Liver (tissue), 9 donors: ENCODE results near the gene HSH2D. TPM values are rescaled to one million over a fixed set of nuclear protein-coding genes. Genes with fewer than 3 reads are reported as not detected.

Experiments used
- DNase-seq: peaks from one replicate; pipeline ENCODE4 v3.0.0-alpha.2; 2017; ENCODE audit warnings: low spot score
- H3K27ac ChIP-seq, 2 donors: one replicate each; pipeline ENCODE4 v1.7.0; 2013; ENCODE audit warnings: inconsistent platforms in 2 of 2, low read length in 2 of 2, control low read depth in 1 of 2, low read depth in 1 of 2, mild to moderate bottlenecking in 1 of 2
- H3K27me3 ChIP-seq, 4 donors: one replicate each; pipeline versions ENCODE4 v1.6.1 to v1.7.0; 2013; ENCODE audit warnings: low read length in 3 of 4, inconsistent platforms in 1 of 4, mild to moderate bottlenecking in 1 of 4, moderate library complexity in 1 of 4; ENCODE audit not compliant: control insufficient read depth in 4 of 4, insufficient read depth in 4 of 4
- H3K36me3 ChIP-seq, 4 donors: one replicate each; pipeline versions ENCODE4 v1.6.1 to v1.7.0; 2013; ENCODE audit warnings: low read length in 3 of 4, mild to moderate bottlenecking in 3 of 4, low read depth in 1 of 4, moderate library complexity in 1 of 4; ENCODE audit not compliant: control insufficient read depth in 4 of 4, insufficient read depth in 3 of 4
- H3K4me1 ChIP-seq, 4 donors: one replicate each; pipeline versions ENCODE4 v1.6.1 to v1.7.0; 2013; ENCODE audit warnings: low read length in 3 of 4, mild to moderate bottlenecking in 3 of 4, moderate library complexity in 1 of 4; ENCODE audit not compliant: control insufficient read depth in 4 of 4, insufficient read depth in 4 of 4
- H3K4me3 ChIP-seq, 3 donors: one replicate each; pipeline versions ENCODE4 v1.6.1 to v1.7.0; 2013; ENCODE audit warnings: low read length in 3 of 3, control low read depth in 1 of 3, low read depth in 1 of 3, mild to moderate bottlenecking in 1 of 3
- H3K9ac ChIP-seq, 2 donors: one replicate each; pipeline ENCODE4 v1.7.0; 2013; ENCODE audit warnings: low read length in 2 of 2, mild to moderate bottlenecking in 2 of 2, moderate library complexity in 2 of 2, control low read depth in 1 of 2, low read depth in 1 of 2
- H3K9me3 ChIP-seq, 4 donors: one replicate each; pipeline versions ENCODE4 v1.6.1 to v1.7.0; 2013; ENCODE audit warnings: low read length in 3 of 4; ENCODE audit not compliant: control insufficient read depth in 4 of 4
- GABPA ChIP-seq, 2 donors: IDR thresholded peaks in 1 of 2; conservative IDR thresholded peaks in 1 of 2; 2 replicates each; pipeline ENCODE4 v1.6.1; 2016; ENCODE audit warnings: antibody characterized with exemption in 2 of 2, mild to moderate bottlenecking in 1 of 2, moderate library complexity in 1 of 2
- HNF4A ChIP-seq, 2 donors: conservative IDR thresholded peaks; 2 replicates each; pipeline ENCODE4 v1.6.1; 2016; ENCODE audit warnings: antibody characterized with exemption in 2 of 2, mild to moderate bottlenecking in 2 of 2
- JUND ChIP-seq, 2 donors: IDR thresholded peaks; 2 replicates each; pipeline ENCODE4 v1.6.1; 2016; ENCODE audit warnings: antibody characterized with exemption in 2 of 2
- NR2F2 ChIP-seq: IDR thresholded peaks from 2 replicates; pipeline ENCODE4 v1.6.1; 2016; ENCODE audit warnings: antibody characterized with exemption
- RAD21 ChIP-seq, 2 donors: IDR thresholded peaks; 2 replicates each; pipeline ENCODE4 v1.6.1; 2016; ENCODE audit warnings: antibody characterized with exemption in 2 of 2, mild to moderate bottlenecking in 2 of 2
- RXRA ChIP-seq, 2 donors: IDR thresholded peaks; 2 replicates each; pipeline ENCODE4 v1.6.1; 2017 to 2018; ENCODE audit warnings: antibody characterized with exemption in 2 of 2, mild to moderate bottlenecking in 1 of 2
- SP1 ChIP-seq: IDR thresholded peaks from 2 replicates; pipeline ENCODE4 v1.6.1; 2018; ENCODE audit warnings: antibody characterized with exemption, mild to moderate bottlenecking
- TAF1 ChIP-seq: conservative IDR thresholded peaks from 2 replicates; pipeline ENCODE4 v1.6.1; 2016; ENCODE audit warnings: antibody characterized with exemption, mild to moderate bottlenecking
- WGBS: extraction: QIAGEN DNeasy Blood & Tissue Kit; methylation state at CpG from one replicate; pipeline ENCODE4 v1.1.7; 2013; 5-methylcytosine and 5-hydroxymethylcytosine counted together
- polyA plus RNA-seq, 2 donors: library from polyadenylated mRNA; stranded (reverse) in 1 of 2; unstranded in 1 of 2; fragments of 200-250 nt in 1 of 2; fragments of >200 nt in 1 of 2; fragmentation: Nextera tagmentation in 1 of 2; extraction: Ambion mirVana in 1 of 2; gene quantifications; one replicate each; pipeline versions ENCODE4 v1.2.1 to v1.2.3, GENCODE V29; 2013 to 2015
- total RNA-seq, 2 donors: library from RNA; depleted of rRNA; stranded (reverse); fragments of >200 nt; gene quantifications; one replicate each; pipeline ENCODE4 v1.2.3, GENCODE V29; 2014
- TF ChIP-seq, protein P1 (sequence below): IDR thresholded peaks from 2 replicates; pipeline ENCODE4 v1.6.1; 2016; ENCODE audit warnings: antibody characterized with exemption
- TF ChIP-seq, protein P2 (sequence below): IDR thresholded peaks from 2 replicates; pipeline ENCODE4 v1.6.1; 2016; ENCODE audit warnings: antibody characterized with exemption
- TF ChIP-seq, protein P3 (sequence below): fragments of 150-350 bp; IDR thresholded peaks from 2 replicates; pipeline ENCODE4 v1.5.1; 2017; ENCODE audit warnings: improper control_type of control experiment, low read depth, low read length; ENCODE audit not compliant: missing input control
- donor health status: healthy.
- donor health status: healthy.
- donor health status: healthy.
- donor health status: healthy.
- donor health status: healthy.

HSH2D gene
- total and polyA plus RNA-seq, 4 donors: 0.33 to 2.9 (median 1.2) TPM

DNA sequence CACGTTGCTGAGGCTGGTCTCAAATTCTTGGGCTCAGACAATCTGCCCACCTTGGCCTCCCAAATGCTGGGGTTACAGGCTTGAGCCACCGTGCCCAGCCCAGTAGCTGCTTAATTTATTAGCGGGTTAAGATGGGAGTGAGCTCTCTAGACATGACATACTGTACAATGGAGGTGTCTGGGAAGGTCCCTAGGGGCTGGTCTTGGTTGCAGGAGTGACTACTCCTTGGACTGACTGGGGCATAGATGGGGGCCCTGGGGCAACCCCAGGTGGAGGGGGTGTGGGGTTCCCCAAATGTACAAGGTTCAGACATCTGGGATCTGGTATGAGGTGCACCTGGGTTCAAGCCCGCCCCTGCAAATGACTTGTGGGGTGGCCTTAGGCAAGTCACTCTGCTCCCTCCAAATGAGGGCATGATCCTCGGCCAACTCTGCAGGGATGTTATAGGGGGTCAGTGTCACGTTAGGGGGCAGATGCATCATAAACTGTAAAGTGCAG lies 17.0 kb downstream of the HSH2D start:
- TF ChIP-seq RAD21 (IDR thresholded peaks at IDR 0.05) (no peak), JUND (IDR thresholded peaks at IDR 0.05) (no peak), HNF4A (conservative IDR thresholded peaks at IDR 0.05) (no peak)
- TF ChIP-seq, protein P1, sequence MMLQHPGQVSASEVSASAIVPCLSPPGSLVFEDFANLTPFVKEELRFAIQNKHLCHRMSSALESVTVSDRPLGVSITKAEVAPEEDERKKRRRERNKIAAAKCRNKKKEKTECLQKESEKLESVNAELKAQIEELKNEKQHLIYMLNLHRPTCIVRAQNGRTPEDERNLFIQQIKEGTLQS: no peak
- WGBS: 85% methylated on average over 6 of the region's 6 CpGs
- Histone ChIP-seq H3K9ac (no peak overlapping the region), H3K4me3 (no peak overlapping the region), H3K27ac (no peak overlapping the region), H3K36me3 (no peaks in the 10 kb centered on the region), H3K9me3 (no peaks in the 10 kb centered on the region), H3K4me1 (peaks cover 2 to 9% (median 6%) of the 10 kb centered on the region in 4 donors), H3K27me3 (no peaks in the 10 kb centered on the region)
- DNase-seq: no peak

DNA sequence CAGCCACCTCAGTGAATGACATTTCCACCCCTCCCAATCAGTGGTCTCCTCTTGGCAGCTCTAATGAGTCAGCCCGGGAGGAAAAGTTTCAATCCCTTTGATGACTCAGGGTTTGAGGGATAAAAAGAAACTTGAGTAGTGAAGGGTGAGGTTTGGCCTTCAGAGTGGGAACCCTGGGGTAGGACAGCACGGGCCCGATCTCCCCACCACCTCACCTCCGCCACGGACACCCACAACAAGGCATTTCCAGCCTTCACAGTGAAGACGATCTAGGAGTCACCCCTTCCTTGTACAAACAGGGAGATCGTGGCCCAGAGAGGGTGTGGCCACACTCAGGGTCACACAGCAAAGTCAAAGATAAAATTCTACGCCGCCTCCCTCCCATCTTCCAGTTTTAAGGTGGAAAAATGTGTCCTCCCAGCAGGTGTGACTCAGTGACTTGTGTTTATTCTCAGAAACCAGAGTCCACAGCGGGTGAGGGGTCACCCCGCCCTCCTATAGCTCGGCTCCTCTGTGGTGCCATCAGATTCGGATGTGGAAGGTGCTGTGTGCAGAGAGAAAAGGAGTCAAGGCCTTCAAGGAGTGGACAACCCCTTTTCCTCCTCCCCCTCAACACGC lies 17.6 kb downstream of the HSH2D start:
- TF ChIP-seq RXRA (IDR thresholded peaks at IDR 0.05) (no peak), GABPA (IDR thresholded peaks at IDR 0.05 in 1 of 2, conservative IDR thresholded peaks at IDR 0.05 in 1 of 2) (no peak), TAF1 (no peak), NR2F2 (no peak)
- TF ChIP-seq, protein P2, sequence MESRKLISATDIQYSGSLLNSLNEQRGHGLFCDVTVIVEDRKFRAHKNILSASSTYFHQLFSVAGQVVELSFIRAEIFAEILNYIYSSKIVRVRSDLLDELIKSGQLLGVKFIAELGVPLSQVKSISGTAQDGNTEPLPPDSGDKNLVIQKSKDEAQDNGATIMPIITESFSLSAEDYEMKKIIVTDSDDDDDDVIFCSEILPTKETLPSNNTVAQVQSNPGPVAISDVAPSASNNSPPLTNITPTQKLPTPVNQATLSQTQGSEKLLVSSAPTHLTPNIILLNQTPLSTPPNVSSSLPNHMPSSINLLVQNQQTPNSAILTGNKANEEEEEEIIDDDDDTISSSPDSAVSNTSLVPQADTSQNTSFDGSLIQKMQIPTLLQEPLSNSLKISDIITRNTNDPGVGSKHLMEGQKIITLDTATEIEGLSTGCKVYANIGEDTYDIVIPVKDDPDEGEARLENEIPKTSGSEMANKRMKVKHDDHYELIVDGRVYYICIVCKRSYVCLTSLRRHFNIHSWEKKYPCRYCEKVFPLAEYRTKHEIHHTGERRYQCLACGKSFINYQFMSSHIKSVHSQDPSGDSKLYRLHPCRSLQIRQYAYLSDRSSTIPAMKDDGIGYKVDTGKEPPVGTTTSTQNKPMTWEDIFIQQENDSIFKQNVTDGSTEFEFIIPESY: no peak
- TF ChIP-seq, protein P3, sequence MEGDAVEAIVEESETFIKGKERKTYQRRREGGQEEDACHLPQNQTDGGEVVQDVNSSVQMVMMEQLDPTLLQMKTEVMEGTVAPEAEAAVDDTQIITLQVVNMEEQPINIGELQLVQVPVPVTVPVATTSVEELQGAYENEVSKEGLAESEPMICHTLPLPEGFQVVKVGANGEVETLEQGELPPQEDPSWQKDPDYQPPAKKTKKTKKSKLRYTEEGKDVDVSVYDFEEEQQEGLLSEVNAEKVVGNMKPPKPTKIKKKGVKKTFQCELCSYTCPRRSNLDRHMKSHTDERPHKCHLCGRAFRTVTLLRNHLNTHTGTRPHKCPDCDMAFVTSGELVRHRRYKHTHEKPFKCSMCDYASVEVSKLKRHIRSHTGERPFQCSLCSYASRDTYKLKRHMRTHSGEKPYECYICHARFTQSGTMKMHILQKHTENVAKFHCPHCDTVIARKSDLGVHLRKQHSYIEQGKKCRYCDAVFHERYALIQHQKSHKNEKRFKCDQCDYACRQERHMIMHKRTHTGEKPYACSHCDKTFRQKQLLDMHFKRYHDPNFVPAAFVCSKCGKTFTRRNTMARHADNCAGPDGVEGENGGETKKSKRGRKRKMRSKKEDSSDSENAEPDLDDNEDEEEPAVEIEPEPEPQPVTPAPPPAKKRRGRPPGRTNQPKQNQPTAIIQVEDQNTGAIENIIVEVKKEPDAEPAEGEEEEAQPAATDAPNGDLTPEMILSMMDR: no peak
- H3K9ac ChIP-seq: no peak overlapping the region
- H3K4me1 ChIP-seq: peaks cover 2 to 9% (median 6%) of the 10 kb centered on the region in 4 donors
- H3K4me3 ChIP-seq: no peak overlapping the region
- no peak for DNase-seq
- 80% methylated on average over 14 of the region's 14 CpGs for WGBS
- no peaks in the 10 kb centered on the region for H3K27me3 ChIP-seq
- no peaks in the 10 kb centered on the region for H3K36me3 ChIP-seq
- no peaks in the 10 kb centered on the region for H3K9me3 ChIP-seq
- no peak overlapping the region for H3K27ac ChIP-seq

DNA sequence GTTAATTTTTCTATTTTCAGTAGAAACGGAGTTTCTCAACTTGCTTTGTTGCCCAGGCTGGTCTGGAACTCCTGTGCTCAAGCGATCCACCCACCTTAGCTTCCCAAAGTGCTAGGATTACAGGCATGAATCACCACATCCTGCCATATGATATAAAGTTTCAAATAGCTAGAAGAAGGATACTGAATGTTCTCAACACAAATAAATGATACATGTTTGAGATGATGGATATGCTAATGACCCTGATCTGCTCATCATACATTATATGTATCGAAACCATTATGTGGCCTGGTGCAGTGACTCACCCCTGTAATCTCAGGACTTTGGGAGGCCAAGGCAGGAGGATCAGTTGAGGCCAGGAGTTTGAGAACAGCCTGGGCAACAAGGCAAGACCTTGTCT lies 18.4 kb downstream of the HSH2D start:
- DNase-seq: no peak
- Histone ChIP-seq H3K9me3 (no peaks in the 10 kb centered on the region), H3K27ac (no peak overlapping the region), H3K27me3 (no peaks in the 10 kb centered on the region), H3K9ac (no peak overlapping the region), H3K36me3 (no peaks in the 10 kb centered on the region), H3K4me1 (peaks cover 2 to 9% (median 6%) of the 10 kb centered on the region in 4 donors), H3K4me3 (no peak overlapping the region)
- 90% methylated on average over 3 of the region's 3 CpGs for WGBS
- no peak for TF ChIP-seq SP1
- TF ChIP-seq TAF1: no peak
- TF ChIP-seq, protein P2: no peak
- TF ChIP-seq, protein P1: no peak
